Astrocyte of the cerebellum (primary cell): ENCODE data around the gene GTF3C1.
"Not testable (repeated sequence)": the region's sequence is repeated elsewhere in the genome, so short reads cannot be mapped to it uniquely, and the experiment has no call there.

Source experiments
- DNase-seq: peaks from one replicate; pipeline ENCODE4 v3.0.0-alpha.2; 2011; ENCODE audit warnings: low read depth
- H3K4me3 ChIP-seq: 2 replicates; pipeline ENCODE4 v1.5.1; 2011; ENCODE audit warnings: mild to moderate bottlenecking, low read depth, low read length, moderate library complexity
- CTCF ChIP-seq: IDR thresholded peaks from 2 replicates; pipeline ENCODE4 v1.5.1; 2012; ENCODE audit warnings: low read length, low read depth, moderate library complexity, mild to moderate bottlenecking; ENCODE audit errors: missing control alignments
- in situ Hi-C: cut with HindIII; loops from 2 replicates; pipeline ENCODE4 v1.10.0; 2017; ENCODE audit warnings: low sequenced_read_pairs

Gene GTF3C1

GRCh38 chr16:27579087-27579980, 29.6 kb upstream of the GTF3C1 start:
- no peak overlapping the region for H3K4me3 ChIP-seq
- TF ChIP-seq CTCF, result no peak
- in situ Hi-C loops, result no loop called here
- DNase-seq, result no peak

- in situ Hi-C loops, result no loop called here
- no peak for TF ChIP-seq CTCF
- H3K4me3 ChIP-seq, result no peak overlapping the region
- DNase-seq, result no peak
Measured at GRCh38 chr16:27576729-27577128, 27.0 kb upstream of the GTF3C1 start.

- in situ Hi-C loops, result no loop called here
- TF ChIP-seq CTCF, result no peak
Measured at GRCh38 chr16:27572711-27573110, 23.0 kb upstream of the GTF3C1 start.

GRCh38 chr16:27571433-27572326, 22.0 kb upstream of the GTF3C1 start:
- in situ Hi-C loops, result no loop called here

More at GRCh38 chr16:27572711-27573110, 23.0 kb upstream of the GTF3C1 start:
- H3K4me3 ChIP-seq, result no peak overlapping the region
- DNase-seq, result no peak

GRCh38 chr16:27570986-27571385, 21.3 kb upstream of the GTF3C1 start:
- H3K4me3 ChIP-seq, in situ Hi-C loops, DNase-seq: not testable (repeated sequence)

More at GRCh38 chr16:27571433-27572326, 22.0 kb upstream of the GTF3C1 start:
- H3K4me3 ChIP-seq, result no peak overlapping the region
- no peak for TF ChIP-seq CTCF
- no peak for DNase-seq

GRCh38 chr16:27568077-27568476, 18.4 kb upstream of the GTF3C1 start:
- in situ Hi-C loops, result no loop called here
- no peak for TF ChIP-seq CTCF
- no peak for DNase-seq
- no peak overlapping the region for H3K4me3 ChIP-seq
